NCI-H1105 treated with DMSO at 0.1 percent for 48 hours (cell line): ENCODE data around the gene SH3PXD2B.
"Not testable (repeated sequence)": the region's sequence is repeated elsewhere in the genome, so short reads cannot be mapped to it uniquely, and the experiment has no call there.

ENCODE experiments used
- DNase-seq: peaks from one replicate; lab custom pipeline; 2025; lab: John Stamatoyannopoulos, UW

SH3PXD2B gene

DNA sequence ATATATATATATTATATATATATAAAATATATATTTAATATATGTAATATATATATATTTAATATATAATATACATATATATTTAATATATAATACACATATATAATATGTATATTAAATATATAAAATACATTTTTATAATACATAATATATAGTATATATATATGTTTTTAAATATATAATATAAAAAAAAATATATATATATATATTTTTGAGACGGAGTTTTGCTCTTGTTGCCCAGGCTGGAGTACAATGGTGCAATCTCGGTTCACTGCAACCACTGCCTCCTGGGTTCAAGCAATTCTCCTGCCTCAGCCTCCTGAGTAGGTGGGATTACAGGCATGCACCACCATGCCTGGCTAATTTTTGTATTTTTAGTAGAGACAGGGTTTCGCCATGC lies 85.6 kb downstream of the SH3PXD2B start:
- not testable (repeated sequence) for DNase-seq

GRCh38 chr5:172365948-172366608 lies 88.2 kb downstream of the SH3PXD2B start:
- DNase-seq: no peak

DNA sequence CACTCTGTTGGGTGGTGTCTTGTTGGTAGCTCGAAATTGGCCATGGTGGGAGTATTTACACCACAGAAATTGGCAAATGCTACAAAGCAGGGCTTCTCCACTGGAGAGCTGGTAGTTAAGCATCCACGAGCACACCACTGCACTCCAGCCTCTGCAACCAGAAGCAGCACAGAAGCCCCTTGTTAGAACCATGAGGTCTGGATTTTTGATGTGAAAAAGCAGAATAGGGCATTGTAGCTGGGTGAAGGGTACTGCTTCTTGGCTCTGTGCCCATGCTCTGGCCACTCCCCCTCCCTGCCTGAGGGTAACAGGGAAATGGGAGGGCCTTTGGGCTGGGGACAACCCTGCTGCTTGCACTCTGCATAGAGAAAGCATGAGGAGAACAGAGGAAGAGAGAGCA lies 89.6 kb downstream of the SH3PXD2B start:
- DNase-seq: no peak

- no peak for DNase-seq
Measured at GRCh38 chr5:172362755-172363154, 91.6 kb downstream of the SH3PXD2B start.

DNA sequence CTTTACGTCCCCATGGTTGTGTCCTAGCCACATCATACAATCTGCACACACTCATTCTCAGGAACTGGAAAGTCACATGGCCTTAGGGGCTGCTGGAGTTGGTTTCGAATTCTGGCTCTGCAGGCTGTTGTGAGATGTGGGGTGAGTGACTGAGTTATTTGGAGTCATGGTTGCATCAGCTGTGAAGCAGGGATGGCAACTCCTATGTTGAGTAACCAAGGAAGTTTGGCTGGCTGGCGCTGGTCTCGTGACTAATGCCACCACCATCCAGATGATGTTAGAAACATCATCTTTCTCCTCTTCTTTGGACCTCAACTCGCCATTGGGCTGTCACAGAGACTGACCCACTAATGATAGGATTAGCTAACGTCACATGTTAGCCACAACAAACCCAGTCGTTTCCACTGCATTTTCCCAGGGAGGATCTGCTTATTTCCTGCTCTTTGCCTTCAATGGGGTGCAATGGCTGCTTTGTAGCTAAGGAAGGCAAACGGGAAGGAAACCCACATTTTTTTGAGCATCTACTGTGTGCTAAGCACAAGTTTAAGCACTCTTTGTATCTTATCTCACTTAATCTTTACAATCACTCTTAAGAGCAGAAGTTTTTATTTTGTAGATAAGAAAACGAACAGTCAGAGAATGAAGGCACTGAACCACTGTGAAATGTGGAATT lies 92.6 kb downstream of the SH3PXD2B start:
- no peak for DNase-seq

- no peak for DNase-seq
Measured at GRCh38 chr5:172358345-172358744, 96.0 kb downstream of the SH3PXD2B start.

GRCh38 chr5:172356527-172356926 lies 97.8 kb downstream of the SH3PXD2B start:
- DNase-seq: no peak

- no peak for DNase-seq
Measured at GRCh38 chr5:172356047-172356446, 98.3 kb downstream of the SH3PXD2B start.

DNA sequence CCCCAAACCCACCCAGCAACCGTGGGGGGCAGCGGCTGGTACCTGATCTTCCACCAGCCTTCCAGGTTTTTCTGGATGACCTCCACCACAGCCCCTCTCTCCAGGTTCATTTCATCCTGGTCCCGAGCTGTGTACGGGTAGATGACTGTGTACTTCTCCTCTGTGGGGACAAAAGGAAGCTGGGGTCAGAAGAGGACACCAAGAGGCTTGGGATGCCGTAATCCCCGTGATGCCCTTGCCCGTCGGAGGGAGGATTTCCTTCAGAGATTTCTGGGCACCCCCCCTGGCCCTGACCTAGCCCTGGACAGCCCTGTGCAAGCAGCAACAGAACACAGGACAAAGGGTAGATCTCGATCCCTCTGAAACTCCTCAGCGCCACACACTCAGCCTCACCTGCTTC lies 100.5 kb downstream of the SH3PXD2B start:
- no peak for DNase-seq

DNA sequence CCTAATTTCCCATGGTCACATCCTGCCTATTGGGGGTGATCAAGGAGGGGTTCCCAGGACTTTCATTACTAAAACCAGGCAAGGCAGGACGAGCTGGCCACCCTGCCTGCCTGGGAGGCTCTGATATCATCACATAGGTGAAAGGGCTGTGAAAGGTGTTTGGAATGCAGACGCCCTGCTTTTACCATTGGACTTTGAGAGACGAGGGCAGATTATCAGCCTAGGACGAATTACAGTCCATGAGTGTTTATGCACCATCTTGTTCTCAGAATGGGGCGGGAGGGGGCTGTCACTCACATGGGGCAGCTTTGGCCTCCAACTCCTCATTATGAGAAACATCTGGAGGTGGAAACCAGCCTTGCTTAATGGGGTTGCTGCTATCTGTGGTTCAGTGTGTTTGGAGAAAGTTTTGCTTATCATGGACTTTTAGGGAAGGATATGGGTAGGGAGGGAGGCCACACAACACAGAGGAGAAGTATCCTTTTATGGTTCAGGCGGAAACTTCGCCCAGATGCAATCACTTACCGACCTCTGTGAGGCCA lies 101.0 kb downstream of the SH3PXD2B start:
- DNase-seq: no peak

DNA sequence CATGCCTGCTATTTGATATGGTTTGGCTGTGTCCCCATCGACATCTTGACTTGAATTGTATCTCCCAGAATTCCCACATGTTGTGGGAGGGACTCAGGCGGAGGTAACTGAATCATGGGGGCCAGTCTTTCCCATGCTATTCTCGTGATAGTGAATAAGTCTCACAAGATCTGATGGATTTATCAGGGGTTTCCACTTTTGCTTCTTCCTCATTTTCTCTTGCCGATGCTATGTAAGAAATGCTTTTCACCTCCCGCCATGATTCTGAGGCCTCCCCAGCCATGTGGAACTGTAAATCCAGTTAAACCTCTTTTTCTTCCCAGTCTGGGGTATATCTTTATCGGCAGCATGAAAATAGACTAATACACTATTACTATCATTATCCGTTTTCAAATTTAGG lies 101.8 kb downstream of the SH3PXD2B start:
- not testable (repeated sequence) for DNase-seq

GRCh38 chr5:172351240-172351778 lies 103.0 kb downstream of the SH3PXD2B start:
- DNase-seq: no peak

GRCh38 chr5:172350212-172351181 lies 103.8 kb downstream of the SH3PXD2B start:
- no peak for DNase-seq

DNA sequence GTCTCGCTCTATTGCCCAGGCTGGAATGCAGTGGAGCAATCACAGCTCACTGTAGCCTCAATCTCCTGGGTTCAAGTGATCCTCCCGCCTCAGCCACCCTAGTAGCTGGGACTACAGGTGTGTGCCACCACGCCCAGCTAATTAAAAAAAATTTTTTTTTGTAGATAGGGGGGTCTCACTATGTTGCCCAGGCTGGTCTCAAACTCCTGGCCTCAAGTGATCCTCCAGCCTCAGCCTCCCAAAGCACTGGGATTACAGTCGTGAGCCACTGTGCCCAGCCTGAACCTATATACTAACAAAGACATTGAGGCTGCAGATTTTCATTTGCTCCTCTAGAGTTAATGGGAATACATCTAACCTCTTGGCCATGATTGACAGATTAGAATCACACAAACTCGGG lies 105.6 kb downstream of the SH3PXD2B start:
- DNase-seq: not testable (repeated sequence)

DNA sequence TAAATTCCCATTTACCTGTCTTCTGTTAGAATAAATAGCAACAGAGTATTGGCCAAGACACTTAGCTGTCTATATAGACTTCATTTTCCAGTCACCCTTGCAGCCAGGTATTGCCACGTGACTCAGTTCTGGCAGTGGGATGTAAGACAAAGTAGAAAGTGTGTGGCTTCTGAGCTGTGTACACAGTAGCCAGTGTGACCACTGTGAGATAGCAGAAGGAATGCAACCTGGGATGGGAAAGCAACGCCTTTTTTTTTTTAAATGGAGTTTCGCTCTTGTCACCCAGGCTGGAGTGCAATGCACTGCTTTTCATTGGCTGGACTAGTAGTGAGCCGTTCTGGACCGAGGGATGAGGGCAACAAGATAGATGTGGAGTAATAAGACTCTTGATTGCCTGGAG lies 106.2 kb downstream of the SH3PXD2B start:
- no peak for DNase-seq

- DNase-seq: no peak
Measured at GRCh38 chr5:172347496-172348052, 106.8 kb downstream of the SH3PXD2B start.

- DNase-seq: no peak
Measured at GRCh38 chr5:172345881-172346280, 108.4 kb downstream of the SH3PXD2B start.

DNA sequence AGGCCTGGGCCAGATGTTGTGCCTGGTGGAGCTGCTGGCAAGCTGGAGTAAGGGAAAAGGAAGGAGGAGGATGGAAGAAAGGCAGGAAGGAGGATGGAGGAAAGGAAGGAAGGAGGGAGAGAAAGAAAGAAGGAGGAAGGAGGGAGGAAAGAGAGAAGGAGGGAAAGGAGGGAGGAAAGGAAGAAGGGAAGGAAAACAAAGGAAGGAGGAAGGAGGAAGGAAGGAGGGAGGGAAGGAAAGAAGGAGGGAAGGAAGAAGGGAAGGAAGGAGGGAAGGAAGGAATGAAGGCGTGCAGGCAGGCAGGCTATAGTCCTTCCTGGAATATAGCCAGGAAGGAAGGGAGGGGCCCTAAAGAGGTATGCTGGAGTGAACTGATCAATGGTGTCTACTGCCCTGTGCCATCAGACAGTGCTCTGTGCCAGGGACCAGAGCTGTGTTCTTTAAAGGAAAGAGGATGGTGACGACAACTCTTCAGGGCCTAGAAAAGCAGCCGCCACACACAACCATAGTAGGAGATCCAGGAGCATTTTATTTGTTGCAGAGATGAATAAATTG lies 109.4 kb downstream of the SH3PXD2B start:
- DNase-seq: no peak

GRCh38 chr5:172343741-172344140 lies 110.6 kb downstream of the SH3PXD2B start:
- no peak for DNase-seq

- no peak for DNase-seq
Measured at GRCh38 chr5:172342918-172343317, 111.4 kb downstream of the SH3PXD2B start.
